SK-N-SH (cell line): ENCODE results near the gene CAMK1. TPM values are rescaled to one million over a fixed set of nuclear protein-coding genes. Genes with fewer than 3 reads are reported as not detected.

Experiments used
- CTCF ChIA-PET: fragments of 300-600, 350-600 bp; formaldehyde crosslinking; extraction: SDS; loops from one replicate; lab custom pipeline; 2021; lab: Yijun Ruan, JAX
- POLR2A ChIA-PET: fragments of 350-600 bp; sonication (Branson Sonifier 250); formaldehyde crosslinking; extraction: SDS; loops from one replicate; lab custom pipeline; 2020; ENCODE audit warnings: antibody characterized with exemption, inconsistent platforms; lab: Yijun Ruan, JAX
- DNase-seq: peaks from one replicate; pipeline ENCODE4 v3.0.0; 2012
- H2AFZ ChIP-seq: fragments of 200-600 bp; sonication (generic); 2 replicates; pipeline ENCODE4 v1.8.1; 2016; ENCODE audit warnings: antibody characterized with exemption, mild to moderate bottlenecking, low read depth
- H3F3A ChIP-seq: fragments of 200-600 bp; sonication (generic); replicated peaks from 2 replicates; pipeline ENCODE3; 2016; ENCODE audit warnings: antibody characterized with exemption, mild to moderate bottlenecking; ENCODE audit not compliant: insufficient read depth
- H3K27ac ChIP-seq, 2 experiments: fragments of 200-500 bp in 1 of 2; fragments of 200-600 bp in 1 of 2; sonication (Bioruptor generic) in 1 of 2; sonication (generic), shearing (Covaris generic) in 1 of 2; 2 replicates each; pipeline versions ENCODE4 v1.5.1 to v1.6.1; 2014 to 2016; ENCODE audit warnings: low read depth in 2 of 2, inconsistent platforms in 1 of 2, low read length in 1 of 2, mild to moderate bottlenecking in 1 of 2, mixed read lengths in 1 of 2
- H3K27me3 ChIP-seq: fragments of 200-600 bp; sonication (generic), shearing (Covaris generic); 2 replicates; pipeline ENCODE4 v1.6.1; 2016; ENCODE audit warnings: mixed run types; ENCODE audit not compliant: insufficient read depth
- H3K36me3 ChIP-seq, 2 experiments: fragments of 200-500 bp in 1 of 2; fragments of 200-600 bp in 1 of 2; sonication (Bioruptor generic) in 1 of 2; sonication (generic) in 1 of 2; replicated peaks in 1 of 2; 2 replicates each; pipeline versions ENCODE3 to v1.5.1; 2014 to 2016; ENCODE audit warnings: low read length in 1 of 2, mild to moderate bottlenecking in 1 of 2; ENCODE audit not compliant: insufficient read depth in 2 of 2, control insufficient read depth in 1 of 2
- H3K4me1 ChIP-seq, 2 experiments: fragments of 200-500 bp in 1 of 2; fragments of 200-600 bp in 1 of 2; sonication (Bioruptor generic) in 1 of 2; sonication (generic), shearing (Covaris generic) in 1 of 2; 2 replicates each; pipeline versions ENCODE4 v1.5.1 to v1.6.1; 2014 to 2016; ENCODE audit warnings: low read depth in 1 of 2, low read length in 1 of 2, mixed run types in 1 of 2; ENCODE audit not compliant: insufficient read depth in 2 of 2, control insufficient read depth in 1 of 2
- H3K4me2 ChIP-seq: fragments of 200-600 bp; sonication (generic), shearing (Covaris generic); 2 replicates; pipeline ENCODE4 v1.6.1; 2017; ENCODE audit warnings: mixed run types
- H3K4me3 ChIP-seq, 2 experiments: fragments of 200-500 bp in 1 of 2; fragments of 200-600 bp in 1 of 2; sonication (Bioruptor generic) in 1 of 2; sonication (generic), shearing (Covaris generic) in 1 of 2; 2 replicates each; pipeline versions ENCODE4 v1.5.1 to v1.8.1; 2014 to 2016; ENCODE audit warnings: low read depth in 2 of 2, inconsistent platforms in 1 of 2, low read length in 1 of 2, mild to moderate bottlenecking in 1 of 2, mixed read lengths in 1 of 2, moderate library complexity in 1 of 2
- H3K79me2 ChIP-seq: fragments of 200-600 bp; sonication (generic); 2 replicates; pipeline ENCODE4 v1.8.1; 2017; ENCODE audit warnings: mild to moderate bottlenecking; ENCODE audit not compliant: insufficient read depth
- H3K9ac ChIP-seq: fragments of 200-600 bp; sonication (generic); 2 replicates; pipeline ENCODE4 v1.6.1; 2017; ENCODE audit warnings: mixed run types
- H3K9me2 ChIP-seq: fragments of 200-600 bp; sonication (generic); 2 replicates; pipeline ENCODE4 v1.6.1; 2017; ENCODE audit warnings: mixed run types
- H3K9me3 ChIP-seq: fragments of 200-600 bp; sonication (generic); 2 replicates; pipeline ENCODE4 v1.6.1; 2017; ENCODE audit warnings: mixed run types, mild to moderate bottlenecking, moderate library complexity
- H4K20me1 ChIP-seq: fragments of 200-600 bp; sonication (generic); 2 replicates; pipeline ENCODE4 v1.6.1; 2017; ENCODE audit warnings: mild to moderate bottlenecking, mixed run types; ENCODE audit not compliant: insufficient read depth
- FOSL2 ChIP-seq: IDR thresholded peaks from 2 replicates; pipeline ENCODE4 v1.4.0; 2012; ENCODE audit warnings: low read depth, mild to moderate bottlenecking, moderate library complexity, borderline replicate concordance
- FOXM1 ChIP-seq: IDR thresholded peaks from 2 replicates; pipeline ENCODE4 v1.4.0; 2012; ENCODE audit warnings: low read depth, mild to moderate bottlenecking
- IRF3 ChIP-seq: fragments of 150-350 bp; IDR thresholded peaks from 2 replicates; pipeline ENCODE4 v1.6.1; 2016; ENCODE audit warnings: mild to moderate bottlenecking, low read depth, low read length
- JUND ChIP-seq: IDR thresholded peaks from 2 replicates; pipeline ENCODE4 v1.4.0; 2012
- RFX5 ChIP-seq: IDR thresholded peaks from 2 replicates; pipeline ENCODE4 v1.6.1; 2012; ENCODE audit warnings: mild to moderate bottlenecking, improper control_type of control experiment, low read length
- SIN3A ChIP-seq: IDR thresholded peaks from 2 replicates; pipeline ENCODE4 v1.6.1; 2012; ENCODE audit warnings: low read depth, mild to moderate bottlenecking, low read length, moderate library complexity, borderline replicate concordance
- TAF1 ChIP-seq: IDR thresholded peaks from 2 replicates; pipeline ENCODE4 v1.6.1; 2012; ENCODE audit warnings: low read depth, mild to moderate bottlenecking, low read length, moderate library complexity, borderline replicate concordance
- WGBS: methylation state at CpG from one replicate; pipeline ENCODE4 v1.1.6; 2017; ENCODE audit warnings: low lambda C conversion rate; 5-methylcytosine and 5-hydroxymethylcytosine counted together
- polyA plus RNA-seq, 3 experiments: library from polyadenylated mRNA; depleted of rRNA; stranded (reverse); fragments of >200 nt; gene quantifications; 2 replicates each; pipeline ENCODE4 v1.2.3, GENCODE V29; 2012
- TF ChIP-seq, protein P1 (sequence below): IDR thresholded peaks from 2 replicates; pipeline ENCODE4; 2012
- TF ChIP-seq, protein P2 (sequence below): fragments of 150-350 bp; IDR thresholded peaks from 2 replicates; pipeline ENCODE4 v1.6.1; 2017; ENCODE audit warnings: antibody characterized with exemption, low read length, low read depth, borderline replicate concordance
- TF ChIP-seq, protein P3 (sequence below): IDR thresholded peaks from 2 replicates; pipeline ENCODE4 v1.4.0; 2012; ENCODE audit warnings: low read depth, borderline replicate concordance

Gene CAMK1
- polyA plus RNA-seq, 1 of the 3 experiments (the other 2 are of a cell fraction) = 47.1 TPM

- TF ChIP-seq, protein P1, sequence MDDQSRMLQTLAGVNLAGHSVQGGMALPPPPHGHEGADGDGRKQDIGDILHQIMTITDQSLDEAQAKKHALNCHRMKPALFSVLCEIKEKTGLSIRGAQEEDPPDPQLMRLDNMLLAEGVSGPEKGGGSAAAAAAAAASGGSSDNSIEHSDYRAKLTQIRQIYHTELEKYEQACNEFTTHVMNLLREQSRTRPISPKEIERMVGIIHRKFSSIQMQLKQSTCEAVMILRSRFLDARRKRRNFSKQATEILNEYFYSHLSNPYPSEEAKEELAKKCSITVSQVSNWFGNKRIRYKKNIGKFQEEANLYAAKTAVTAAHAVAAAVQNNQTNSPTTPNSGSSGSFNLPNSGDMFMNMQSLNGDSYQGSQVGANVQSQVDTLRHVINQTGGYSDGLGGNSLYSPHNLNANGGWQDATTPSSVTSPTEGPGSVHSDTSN = peak; percentile 46
- TF ChIP-seq FOSL2 (no peak), RFX5 (no peak; the same call in 1 of the 2 replicates), IRF3 (no peak), FOXM1 (no peak), TAF1 (peak; percentile 58; the same call in 1 of the 2 replicates), SIN3A (peak; percentile 59; the same call in 1 of the 2 replicates)
- TF ChIP-seq, protein P2, sequence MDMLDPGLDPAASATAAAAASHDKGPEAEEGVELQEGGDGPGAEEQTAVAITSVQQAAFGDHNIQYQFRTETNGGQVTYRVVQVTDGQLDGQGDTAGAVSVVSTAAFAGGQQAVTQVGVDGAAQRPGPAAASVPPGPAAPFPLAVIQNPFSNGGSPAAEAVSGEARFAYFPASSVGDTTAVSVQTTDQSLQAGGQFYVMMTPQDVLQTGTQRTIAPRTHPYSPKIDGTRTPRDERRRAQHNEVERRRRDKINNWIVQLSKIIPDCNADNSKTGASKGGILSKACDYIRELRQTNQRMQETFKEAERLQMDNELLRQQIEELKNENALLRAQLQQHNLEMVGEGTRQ = no peak
- TF ChIP-seq, protein P3, sequence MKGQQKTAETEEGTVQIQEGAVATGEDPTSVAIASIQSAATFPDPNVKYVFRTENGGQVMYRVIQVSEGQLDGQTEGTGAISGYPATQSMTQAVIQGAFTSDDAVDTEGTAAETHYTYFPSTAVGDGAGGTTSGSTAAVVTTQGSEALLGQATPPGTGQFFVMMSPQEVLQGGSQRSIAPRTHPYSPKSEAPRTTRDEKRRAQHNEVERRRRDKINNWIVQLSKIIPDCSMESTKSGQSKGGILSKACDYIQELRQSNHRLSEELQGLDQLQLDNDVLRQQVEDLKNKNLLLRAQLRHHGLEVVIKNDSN = peak; percentile 10; the same call in 1 of the 2 replicates
- TF ChIP-seq, all 33 proteins: peak for 18
Measured at GRCh38 chr3:9749645-9750555, 19.8 kb downstream of the CAMK1 start, which contains the start of gene OGG1 (continued).

DNA sequence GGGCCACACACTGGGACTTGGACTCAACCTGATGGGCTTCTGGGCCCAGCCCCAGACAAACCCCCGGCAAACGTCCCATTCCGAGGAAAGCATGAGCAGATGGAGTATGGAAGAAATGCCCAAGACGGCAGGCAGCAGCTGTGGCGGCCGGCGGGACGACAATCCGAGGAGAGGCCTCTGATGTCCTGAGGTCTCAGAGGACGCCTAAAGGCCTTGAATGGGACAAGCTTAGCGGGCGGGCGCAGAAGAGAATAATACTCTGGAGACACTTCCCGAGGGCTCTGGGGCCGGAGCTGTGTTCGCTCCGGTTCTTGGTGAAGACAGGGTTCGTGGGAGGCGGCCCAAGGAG lies 20.5 kb downstream of the CAMK1 start:
- Histone ChIP-seq H3K9me3 (no peaks in the 10 kb centered on the region), H4K20me1 (no peaks in the 10 kb centered on the region), H3K27me3 (no peaks in the 10 kb centered on the region), H3F3A (peaks cover 32% of the 10 kb centered on the region), H3K4me2 (peak overlapping the region; percentile 97), H3K9me2 (no peaks in the 10 kb centered on the region), H3K36me3 (peaks cover 41 to 50% of the 10 kb centered on the region in 2 experiments), H3K9ac (peak overlapping the region; percentile 74), H3K27ac (peak overlapping the region; percentile 93 to 98), H3K4me1 (peaks cover 17 to 24% of the 10 kb centered on the region in 2 experiments), H3K4me3 (peak overlapping the region; percentile 79 to 99)
- CTCF ChIA-PET = interaction anchor here (0.8 to 1.3 kb wide), 5 partner anchors 16 to 396 kb away, joined by 3 to 5 read pairs (median 3); partner anchors contain the start of gene BRPF1
- POLR2A ChIA-PET = interaction anchor here (0.6 to 3.3 kb wide), 14 partner anchors 11 to 386 kb away, joined by 3 to 22 read pairs (median 4); partner anchors contain the start of genes ARPC4, BRPF1, CAMK1 and MTMR14
- no peak for DNase-seq
- 14% methylated on average over 19 of the region's 19 CpGs for WGBS
- TF ChIP-seq RFX5 = no peak
- no peak for TF ChIP-seq JUND
- TF ChIP-seq, all 33 proteins: peak for 0
- Histone ChIP-seq H2AFZ (peak overlapping the region; percentile 90), H3K79me2 (peaks cover 31% of the 10 kb centered on the region)
